ENCODE data around the gene GRIPAP1. TPM values are rescaled to one million over a fixed set of nuclear protein-coding genes. Genes with fewer than 3 reads are reported as not detected.

Gene GRIPAP1
- total and polyA plus RNA-seq, 2 donors (not counting 3 experiments of a cell fraction or from before 2014, with no cell fraction given) = 25.3 to 49.4 TPM

DNA sequence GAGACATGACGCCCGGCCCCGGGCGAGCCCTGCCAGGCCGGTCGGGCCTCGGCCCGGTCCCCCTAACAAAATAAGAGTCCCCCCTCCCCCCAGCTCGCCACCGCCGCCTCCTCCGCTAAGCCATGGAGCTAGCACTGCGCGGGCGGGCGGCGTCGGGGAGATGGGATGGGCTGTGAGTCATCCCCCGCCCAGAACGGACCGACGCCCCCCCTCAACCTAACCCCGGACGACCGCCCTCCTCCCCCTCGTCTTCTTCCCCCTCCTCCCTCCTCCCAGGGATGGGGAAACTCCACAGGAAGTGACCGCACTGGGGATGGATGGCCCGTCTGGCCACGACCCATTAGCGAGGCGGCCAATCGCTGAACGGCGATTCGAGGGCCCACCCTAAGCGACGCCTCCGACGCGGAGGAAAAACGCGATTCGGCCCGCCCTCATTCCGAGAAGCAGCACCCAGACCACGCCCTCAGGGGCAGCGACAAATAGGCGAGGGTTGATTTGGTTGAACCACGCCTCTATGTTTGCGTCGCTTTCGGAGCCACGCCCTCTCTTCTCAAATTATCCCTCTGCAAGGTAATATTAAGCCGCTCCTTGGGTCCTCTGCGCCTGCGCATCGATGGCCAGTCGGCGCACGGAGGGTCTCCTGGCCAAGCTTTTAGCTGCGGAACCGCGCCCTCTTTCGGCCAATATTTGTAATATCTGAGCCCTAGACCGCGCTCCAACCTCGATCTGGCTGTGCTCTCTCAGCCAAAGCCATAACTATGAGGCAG lies 41.3 kb upstream of the GRIPAP1 start, which contains the start of gene TFE3:
TFE3 (minus strand) TSS at position 138 of the 767 bp plus-strand sequence; CDS start at position 7, 131 bp downstream.
- Histone ChIP-seq H3K9me1 (replicated peaks; ENCODE audit: control insufficient read depth, extremely low read depth, insufficient read depth, low read length) (no peaks in the 10 kb centered on the region), H3K9ac (replicated peaks; ENCODE audit: extremely low read depth, insufficient read depth, low read length) (peak within 1 kb of the TSS; percentile 80), H3K27me3 (ENCODE audit: control insufficient read depth in 2 of 2, insufficient read depth in 2 of 2, low read length in 2 of 2) (no peaks in the 10 kb centered on the region), H2AFZ (ENCODE audit: low read depth, low read length) (peak within 1 kb of the TSS; percentile 67), H3K4me3 (replicated peaks in 1 of 3; ENCODE audit: insufficient read depth in 1 of 3, low read depth in 1 of 3, low read length in 3 of 3) (peak within 1 kb of the TSS; percentile 66 to 86 (median 70)), H3K79me2 (ENCODE audit: control insufficient read depth, insufficient read depth, low read length) (peaks cover 29% of the 10 kb centered on the region), H3K36me3 (ENCODE audit: control insufficient read depth in 2 of 2, extremely low read depth in 1 of 2, insufficient read depth in 2 of 2, low read length in 2 of 2) (peaks cover 0 to 6% of the 10 kb centered on the region in 2 experiments), H4K20me1 (replicated peaks; ENCODE audit: control insufficient read depth, extremely low read depth, insufficient read depth, low read length) (no peaks in the 10 kb centered on the region), H3K4me1 (ENCODE audit: control insufficient read depth, extremely low read depth, insufficient read depth, low read length) (peaks cover 33% of the 10 kb centered on the region), H3K4me2 (ENCODE audit: insufficient read depth, low read length) (peak within 1 kb of the TSS; percentile 61), H3K9me3 (replicated peaks; ENCODE audit: control insufficient read depth, insufficient read depth, low read length) (no peaks in the 10 kb centered on the region), H3K27ac (ENCODE audit: insufficient read depth, low read depth, low read length) (peak within 1 kb of the TSS; percentile 86)
- dilution Hi-C loops (cut with MboI; ENCODE audit: extremely low pct_ligation_motif_present, low sequenced_read_pairs) = no loop called here
- DNase-seq (ENCODE audit: low read depth, low spot score) (peak; percentile 99), FAIRE-seq (peak; percentile 100)
- BruUV-seq (replicated peaks) = no TSS peak
- ChIA-PET POLR2A (interaction anchor here (0.6 to 1.4 kb wide), 4 partner anchors 10 to 85 kb away, joined by 3 to 8 read pairs (median 4); partner anchors contain the start of gene GRIPAP1), CTCF (interaction anchor here (0.6 to 3.3 kb wide), 6 partner anchors 12 to 71 kb away, joined by 3 to 17 read pairs (median 6); partner anchors contain the start of gene KCND1)
- intact Hi-C loops (cut with micrococcal nuclease) = loop anchor here (1.0 to 5.0 kb wide), 9 partner anchors 29 to 243 kb away; partner anchors contain the start of gene MAGIX
- TF ChIP-seq MYC (IDR thresholded peaks at IDR 0.05; ENCODE audit: low read depth, low read length) = no peak
- TF ChIP-seq JUN (IDR thresholded peaks at IDR 0.05; ENCODE audit: borderline replicate concordance, insufficient read depth, insufficient read length, low read depth) = no peak
- peak; percentile 31 for TF ChIP-seq FOS (IDR thresholded peaks at IDR 0.05; ENCODE audit: borderline replicate concordance, insufficient read depth, low read length)
- TF ChIP-seq, protein P1, sequence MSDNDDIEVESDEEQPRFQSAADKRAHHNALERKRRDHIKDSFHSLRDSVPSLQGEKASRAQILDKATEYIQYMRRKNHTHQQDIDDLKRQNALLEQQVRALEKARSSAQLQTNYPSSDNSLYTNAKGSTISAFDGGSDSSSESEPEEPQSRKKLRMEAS (IDR thresholded peaks at IDR 0.05; ENCODE audit: insufficient read depth, insufficient read length) = no peak
- peak; percentile 62 for TF ChIP-seq POLR2AphosphoS5 (IDR thresholded peaks at IDR 0.05; ENCODE audit: insufficient read depth, low read depth, low read length)
- TF ChIP-seq POLR2A (IDR thresholded peaks at IDR 0.05; ENCODE audit: low read depth, low read length) = peak; percentile 41
- TF ChIP-seq GATA2 (IDR thresholded peaks at IDR 0.05; ENCODE audit: insufficient read depth, insufficient read length, low read depth, low read length) = no peak
- TF ChIP-seq CTCF (IDR thresholded peaks at IDR 0.05; ENCODE audit: extremely low read depth in 1 of 2, insufficient read depth in 1 of 2, low read depth in 1 of 2, low read length in 2 of 2) = peak; percentile 59
- TF ChIP-seq EZH2 (IDR thresholded peaks at IDR 0.05; ENCODE audit: borderline replicate concordance, low read depth, low read length, severe bottlenecking) = no peak

All from endothelial cell of umbilical vein (primary cell).